CD14-positive monocyte (primary cell): ENCODE results near the gene DNTT. TPM values are rescaled to one million over a fixed set of nuclear protein-coding genes. Genes with fewer than 3 reads are reported as not detected.

ENCODE experiments used
- DNase-seq, 3 donors: peaks; one replicate each; pipeline ENCODE4 v3.0.0-alpha.2; 2011 to 2022
- H2AFZ ChIP-seq: 2 replicates; pipeline ENCODE4 v1.6.0; 2012; ENCODE audit warnings: mild to moderate bottlenecking, low read depth, low read length, inconsistent platforms; ENCODE audit not compliant: insufficient read depth, poor library complexity, severe bottlenecking
- H3K27ac ChIP-seq, 2 donors: 1 replicate in 1 of 2; 2 replicates in 1 of 2; pipeline ENCODE4 v1.5.1; 2012 to 2013; ENCODE audit warnings: low read length in 2 of 2, control low read depth in 1 of 2, inconsistent platforms in 1 of 2, low read depth in 1 of 2, mild to moderate bottlenecking in 1 of 2
- H3K27me3 ChIP-seq, 2 donors: one replicate each; pipeline versions ENCODE4 v1.6.0 to v1.6.1; 2011 to 2013; ENCODE audit warnings: low read length in 2 of 2; ENCODE audit not compliant: control insufficient read depth in 2 of 2, insufficient read depth in 2 of 2
- H3K36me3 ChIP-seq, 2 donors: replicated peaks in 1 of 2; 1 replicate in 1 of 2; 2 replicates in 1 of 2; pipeline versions ENCODE4 v1.5.1 to v1.6.1; 2012 to 2013; ENCODE audit warnings: low read length in 2 of 2, control low read depth in 1 of 2, inconsistent platforms in 1 of 2, mild to moderate bottlenecking in 1 of 2; ENCODE audit not compliant: insufficient read depth in 2 of 2, control insufficient read depth in 1 of 2
- H3K4me1 ChIP-seq, 2 donors: 1 replicate in 1 of 2; 2 replicates in 1 of 2; pipeline versions ENCODE4 v1.5.1 to v1.6.1; 2012 to 2013; ENCODE audit warnings: low read length in 2 of 2, control low read depth in 1 of 2, inconsistent platforms in 1 of 2, mild to moderate bottlenecking in 1 of 2, moderate library complexity in 1 of 2; ENCODE audit not compliant: insufficient read depth in 2 of 2, control insufficient read depth in 1 of 2
- H3K4me2 ChIP-seq: replicated peaks from 2 replicates; pipeline ENCODE3; 2012; ENCODE audit warnings: low read length, moderate library complexity, mild to moderate bottlenecking; ENCODE audit not compliant: poor library complexity, severe bottlenecking; ENCODE audit errors: extremely low read depth
- H3K4me3 ChIP-seq, 3 experiments: fragments of 200-600 bp in 1 of 3; sonication (generic) in 1 of 3; replicated peaks in 1 of 3; 1 replicate in 2 of 3; 2 replicates in 1 of 3; pipeline ENCODE4 v1.5.1; 2011 to 2013; ENCODE audit warnings: low read length in 3 of 3, mild to moderate bottlenecking in 3 of 3, control low read depth in 2 of 3, low read depth in 2 of 3, inconsistent platforms in 1 of 3, moderate library complexity in 1 of 3
- H3K79me2 ChIP-seq: 2 replicates; pipeline ENCODE4 v1.6.0; 2012; ENCODE audit warnings: mild to moderate bottlenecking, control low read depth, inconsistent platforms, low read length, moderate library complexity; ENCODE audit not compliant: insufficient read depth
- H3K9ac ChIP-seq: 2 replicates; pipeline ENCODE4 v1.6.0; 2017; ENCODE audit warnings: low read length, mild to moderate bottlenecking; ENCODE audit not compliant: insufficient read depth, poor library complexity, severe bottlenecking
- H3K9me3 ChIP-seq, 2 donors: replicated peaks in 1 of 2; 1 replicate in 1 of 2; 2 replicates in 1 of 2; pipeline versions ENCODE4 v1.5.1 to v1.6.1; 2012 to 2013; ENCODE audit warnings: low read length in 2 of 2, control low read depth in 1 of 2; ENCODE audit not compliant: control insufficient read depth in 1 of 2, insufficient read depth in 1 of 2
- H4K20me1 ChIP-seq: 2 replicates; pipeline ENCODE4 v1.6.0; 2012; ENCODE audit warnings: mild to moderate bottlenecking, low read length, control low read depth, moderate library complexity; ENCODE audit not compliant: insufficient read depth
- H3K27ac Mint-ChIP-seq, 7 donors: one replicate each; pipeline ENCODE4 v1.8.0; 2020; ENCODE audit warnings: mild to moderate bottlenecking in 7 of 7, mixed read lengths in 7 of 7, moderate library complexity in 6 of 7, inconsistent platforms in 2 of 7
- H3K27me3 Mint-ChIP-seq, 3 donors: one replicate each; pipeline ENCODE4 v1.8.0; 2021 to 2022; ENCODE audit warnings: low read depth in 3 of 3, mild to moderate bottlenecking in 3 of 3, mixed read lengths in 3 of 3, moderate library complexity in 3 of 3, inconsistent platforms in 1 of 3
- H3K36me3 Mint-ChIP-seq, 2 donors: one replicate each; pipeline ENCODE4 v1.8.0; 2020; ENCODE audit warnings: mixed read lengths in 2 of 2, inconsistent platforms in 1 of 2, mild to moderate bottlenecking in 1 of 2
- H3K4me1 Mint-ChIP-seq: one replicate; pipeline ENCODE4 v1.8.0; 2020; ENCODE audit warnings: mild to moderate bottlenecking, mixed read lengths
- H3K4me3 Mint-ChIP-seq, 2 donors: one replicate each; pipeline ENCODE4 v1.8.0; 2020; ENCODE audit warnings: mild to moderate bottlenecking in 2 of 2, mixed read lengths in 2 of 2, moderate library complexity in 1 of 2
- H3K9me3 Mint-ChIP-seq, 7 donors: one replicate each; pipeline ENCODE4 v1.8.0; 2020 to 2022; ENCODE audit warnings: mixed read lengths in 7 of 7, mild to moderate bottlenecking in 6 of 7, moderate library complexity in 6 of 7, inconsistent platforms in 2 of 7
- CTCF ChIP-seq: fragments of 200-600 bp; IDR thresholded peaks from one replicate; pipeline ENCODE4 v1.8.0; 2022; ENCODE audit warnings: antibody characterized with exemption, mild to moderate bottlenecking
- WGBS: methylation state at CpG from one replicate; pipeline ENCODE4 v1.1.5; 2013; ENCODE audit warnings: missing lambda C conversion rate; ENCODE audit not compliant: insufficient coverage; 5-methylcytosine and 5-hydroxymethylcytosine counted together
- intact Hi-C, 2 donors: fragments of 100-400 bp; cut with micrococcal nuclease; formaldehyde crosslinking; loops; one replicate each; pipeline versions ENCODE4 v1.15.0 to v1.15.1; 2023
- polyA plus RNA-seq, 3 donors: library from polyadenylated mRNA; depleted of rRNA in 1 of 3; unstranded in 2 of 3; stranded (reverse) in 1 of 3; fragments of 300-500 nt in 2 of 3; fragments of >200 nt in 1 of 3; fragmentation: Illumina TruSeq in 2 of 3; gene quantifications; 1 replicate in 2 of 3; 2 replicates in 1 of 3; pipeline ENCODE4 v1.2.3, GENCODE V29; 2012 to 2021

DNTT gene
- polyA plus RNA-seq, 3 donors = not detected

DNA sequence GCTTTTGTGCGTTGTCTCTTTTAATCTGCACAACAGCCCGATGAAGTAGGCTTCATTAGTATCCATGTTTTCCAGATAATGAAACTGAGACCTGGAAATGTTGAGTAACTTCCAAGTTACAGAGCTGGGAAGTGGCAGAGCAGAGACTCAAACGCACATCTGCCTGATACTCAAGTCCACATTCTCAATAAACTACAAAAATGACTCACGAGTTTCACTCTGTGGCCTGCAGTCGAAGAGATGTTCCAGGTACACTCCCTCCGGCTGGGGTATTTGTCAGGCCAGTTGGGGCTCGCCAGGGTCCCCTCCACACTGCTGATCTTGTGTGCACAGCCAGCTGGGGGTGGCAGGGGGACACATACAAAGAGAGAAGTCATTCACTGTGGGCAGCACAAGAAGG is 72.2 kb downstream of the DNTT start:
- Histone ChIP-seq H3K4me3 (no peak overlapping the region), H3K27ac (no peak overlapping the region), H3K79me2 (no peaks in the 10 kb centered on the region), H4K20me1 (no peaks in the 10 kb centered on the region), H3K9ac (no peak overlapping the region), H3K4me1 (peaks cover 25 to 28% of the 10 kb centered on the region in 2 donors), H2AFZ (no peak overlapping the region), H3K4me2 (no peak overlapping the region), H3K9me3 (no peaks in the 10 kb centered on the region), H3K36me3 (no peaks in the 10 kb centered on the region), H3K27me3 (peaks cover 0 to 5% of the 10 kb centered on the region in 2 donors)
- no peak for DNase-seq
- intact Hi-C loops = loop anchor here in 1 of 2 donors (5.0 to 10.0 kb wide), 2 partner anchors 136 to 208 kb away; partner anchors contain the start of genes TLL2 and TM9SF3
- Mint-ChIP-seq H3K4me3 (no peak overlapping the region), H3K27ac (no peak overlapping the region), H3K36me3 (no peaks in the 10 kb centered on the region), H3K9me3 (peaks cover 0 to 4% (median 0%) of the 10 kb centered on the region in 7 donors), H3K27me3 (peaks cover 15 to 22% (median 19%) of the 10 kb centered on the region in 3 donors), H3K4me1 (peaks cover 35% of the 10 kb centered on the region)
- 91% methylated on average over 4 of the region's 7 CpGs for WGBS
- no peak for TF ChIP-seq CTCF

DNA sequence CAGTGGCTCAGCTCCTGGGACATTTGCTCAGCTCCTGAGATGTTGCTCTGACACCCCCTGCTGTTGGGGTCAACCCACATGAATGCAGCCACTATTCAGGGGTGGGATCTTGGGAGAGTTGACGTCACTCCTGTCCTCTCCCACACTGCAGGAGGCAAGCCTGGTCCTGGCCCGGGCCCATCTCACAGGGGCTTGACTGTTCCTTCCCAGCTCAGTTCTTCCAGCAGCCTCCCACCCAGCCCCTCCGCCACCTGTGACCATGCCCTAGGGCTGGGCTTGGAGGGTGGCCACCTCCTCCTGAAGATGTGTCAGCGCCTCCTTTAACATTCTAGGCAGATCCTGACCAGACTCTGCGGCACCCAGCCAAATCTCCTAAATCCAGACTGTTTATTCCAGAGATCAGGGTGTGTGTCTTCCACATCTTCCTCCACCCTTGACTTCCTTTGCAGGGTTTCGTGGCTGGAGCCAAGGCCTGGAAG is 73.6 kb downstream of the DNTT start:
- H3K9ac ChIP-seq = no peak overlapping the region
- H3K27me3 ChIP-seq = peaks cover 0 to 5% of the 10 kb centered on the region in 2 donors
- H3K4me3 ChIP-seq = no peak overlapping the region
- TF ChIP-seq CTCF = no peak
- H3K27ac Mint-ChIP-seq = no peak overlapping the region
- H3K27ac ChIP-seq = no peak overlapping the region
- no peaks in the 10 kb centered on the region for H3K36me3 ChIP-seq
- no peaks in the 10 kb centered on the region for H3K36me3 Mint-ChIP-seq
- no peak overlapping the region for H2AFZ ChIP-seq
- DNase-seq = no peak
- peaks cover 34 to 35% of the 10 kb centered on the region in 2 donors for H3K4me1 ChIP-seq
- peaks cover 38% of the 10 kb centered on the region for H3K4me1 Mint-ChIP-seq
- intact Hi-C loops = loop anchor here in 1 of 2 donors (5.0 to 10.0 kb wide), 2 partner anchors 134 to 207 kb away; partner anchors contain the start of genes TLL2 and TM9SF3
- no peak overlapping the region for H3K4me2 ChIP-seq
- no peak overlapping the region for H3K4me3 Mint-ChIP-seq
- peaks cover 0 to 4% (median 0%) of the 10 kb centered on the region in 7 donors for H3K9me3 Mint-ChIP-seq
- 87% methylated on average over 3 of the region's 6 CpGs for WGBS
- no peaks in the 10 kb centered on the region for H3K79me2 ChIP-seq
- H3K27me3 Mint-ChIP-seq = peaks cover 14 to 21% (median 19%) of the 10 kb centered on the region in 3 donors
- H3K9me3 ChIP-seq = no peaks in the 10 kb centered on the region
- H4K20me1 ChIP-seq = no peaks in the 10 kb centered on the region
